Fibroblast of gingiva (primary cell): ENCODE data around the gene WDR82.

Source experiments
- DNase-seq: peaks from one replicate; pipeline ENCODE4 v3.0.0-alpha.2; 2011; ENCODE audit warnings: low read depth

Gene WDR82

GRCh38 chr3:52237006-52237656 is 41.3 kb downstream of the WDR82 start:
- no peak for DNase-seq

- DNase-seq, result no peak
Observed at GRCh38 chr3:52236424-52236886, 42.0 kb downstream of the WDR82 start.

GRCh38 chr3:52234516-52235447 is 43.7 kb downstream of the WDR82 start:
- DNase-seq, result no peak

- DNase-seq, result no peak
Observed at GRCh38 chr3:52233968-52234367, 44.5 kb downstream of the WDR82 start.

- no peak for DNase-seq
Observed at GRCh38 chr3:52233108-52233591, 45.3 kb downstream of the WDR82 start.

- DNase-seq, result no peak
Observed at GRCh38 chr3:52232279-52233107, 46.0 kb downstream of the WDR82 start.

GRCh38 chr3:52231502-52232278 is 46.8 kb downstream of the WDR82 start:
- DNase-seq, result peak; percentile 28

- DNase-seq, result no peak
Observed at GRCh38 chr3:52230889-52231499, 47.5 kb downstream of the WDR82 start.

- no peak for DNase-seq
Observed at GRCh38 chr3:52230461-52230860, 48.0 kb downstream of the WDR82 start.

- no peak for DNase-seq
Observed at GRCh38 chr3:52229656-52230055, 48.8 kb downstream of the WDR82 start.

- DNase-seq, result no peak
Observed at GRCh38 chr3:52228751-52229291, 49.6 kb downstream of the WDR82 start.

GRCh38 chr3:52228266-52228665 is 50.2 kb downstream of the WDR82 start:
- no peak for DNase-seq

GRCh38 chr3:52227766-52228165 is 50.7 kb downstream of the WDR82 start:
- DNase-seq, result no peak

GRCh38 chr3:52227117-52227516 is 51.3 kb downstream of the WDR82 start:
- no peak for DNase-seq

GRCh38 chr3:52226229-52226817 is 52.1 kb downstream of the WDR82 start:
- no peak for DNase-seq

GRCh38 chr3:52225452-52226228 is 52.8 kb downstream of the WDR82 start, which contains the start of gene TLR9:
Gene TLR9 (minus strand): TSS chr3:52225645. CDS start chr3:52225529, 116 bp downstream.
- DNase-seq, result no peak

- DNase-seq, result no peak
Observed at GRCh38 chr3:52223449-52224408, 54.7 kb downstream of the WDR82 start.
